Measurements from ENCODE around the gene DEAF1. TPM values are rescaled to one million over a fixed set of nuclear protein-coding genes. Genes with fewer than 3 reads are reported as not detected.
A peak's percentile ranks its signal among the peaks of the same experiment; 100 is the strongest.

DEAF1 gene
- total and polyA plus RNA-seq, 2 experiments from 2014 or later: 42.6 to 47.8 TPM

- Mint-ChIP-seq H3K27ac (no peak overlapping the region), H3K36me3 (ENCODE audit: low read depth) (peaks cover 62% of the 10 kb centered on the region), H3K9me3 (no peaks in the 10 kb centered on the region), H3K4me3 (no peak overlapping the region), H3K4me1 (no peaks in the 10 kb centered on the region; the same call in 2 of the 3 replicates), H3K27me3 (ENCODE audit: insufficient read depth, low read depth, poor library complexity) (peaks cover 8% of the 10 kb centered on the region)
- TF ChIP-seq ZNF462 (CRISPR knock-in tag; IDR thresholded peaks at IDR 0.05) (no peak), REST (IDR thresholded peaks at IDR 0.05; ENCODE audit: unreplicated experiment) (no peak), CREB1 (CRISPR knock-in tag; IDR thresholded peaks at IDR 0.05; ENCODE audit: low read depth) (no peak), STAT1 (IDR thresholded peaks at IDR 0.05; ENCODE audit: unreplicated experiment) (no peak), ETS1 (IDR thresholded peaks at IDR 0.05) (no peak), POLR2AphosphoS5 (IDR thresholded peaks at IDR 0.05; ENCODE audit: low read depth) (no peak), NANOG (IDR thresholded peaks at IDR 0.05; ENCODE audit: borderline replicate concordance) (no peak), EZH2phosphoT487 (IDR thresholded peaks at IDR 0.05; ENCODE audit: unreplicated experiment) (peak; percentile 8)
- no peaks in the 10 kb centered on the region for H3K9me2 ChIP-seq (ENCODE audit: insufficient read depth)
- H3F3A ChIP-seq (replicated peaks; ENCODE audit: low read depth): peaks cover 20% of the 10 kb centered on the region; the same call in 1 of the 2 replicates
- ATAC-seq: no peak
- no peak overlapping the region for H3K27ac ChIP-seq (ENCODE audit: low read depth)
- H3K4me3 ChIP-seq: no peak overlapping the region
- no peak for DNase-seq (ENCODE audit: low spot score)
- H3K79me2 ChIP-seq (replicated peaks; ENCODE audit: insufficient read depth): peaks cover 4% of the 10 kb centered on the region; the same call in 1 of the 2 replicates
- peaks cover 46% of the 10 kb centered on the region for H3K36me3 ChIP-seq (ENCODE audit: insufficient read depth)
- no peak overlapping the region for H2AFZ ChIP-seq
- no peaks in the 10 kb centered on the region for H3K27me3 ChIP-seq (ENCODE audit: insufficient read depth)
- peaks cover 5% of the 10 kb centered on the region; the same call in 1 of the 2 replicates for H4K20me1 ChIP-seq (replicated peaks; ENCODE audit: insufficient read depth)
- H3K4me2 ChIP-seq: no peak overlapping the region
- H3K4me1 ChIP-seq (ENCODE audit: insufficient read depth): no peaks in the 10 kb centered on the region
These were observed 91.9 kb downstream of the DEAF1 start for GRCh38 chr11:603154-603553.

All from GM23338 (cell line).